HG03354 (cell line): Measurements from ENCODE around the gene MESP1.

Experiments
- ATAC-seq: cut with Tn5 transposase; IDR thresholded peaks from one replicate; pipeline ENCODE4 v1.9.1; 2021; ENCODE audit warnings: mild to moderate bottlenecking; ENCODE audit not compliant: unreplicated experiment, poor library complexity, severe bottlenecking

The MESP1 gene

DNA sequence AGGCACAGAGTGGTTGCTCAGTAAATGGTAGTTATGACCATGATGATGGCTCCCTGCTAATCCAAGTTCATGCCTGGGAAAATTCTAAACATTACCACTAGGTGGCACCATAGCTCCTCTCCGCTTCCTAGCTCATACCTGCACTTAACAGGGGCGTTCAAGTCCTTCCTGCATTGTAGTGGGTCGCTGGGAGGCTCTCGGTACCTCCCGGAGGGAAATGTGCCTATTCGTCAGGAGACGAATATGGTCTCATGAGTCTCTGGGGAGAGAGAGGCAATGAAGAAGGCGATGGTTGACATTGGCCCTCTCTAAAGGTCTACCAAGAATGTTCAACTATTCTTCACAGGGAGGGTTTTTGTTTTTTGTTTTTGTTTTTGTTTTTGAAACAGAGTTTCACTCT lies 10.9 kb downstream of the MESP1 start:
- no peak for ATAC-seq

- no peak for ATAC-seq
These were observed 15.3 kb downstream of the MESP1 start for GRCh38 chr15:89735773-89736172.

GRCh38 chr15:89732451-89733172 lies 18.4 kb downstream of the MESP1 start:
- ATAC-seq, result no peak

DNA sequence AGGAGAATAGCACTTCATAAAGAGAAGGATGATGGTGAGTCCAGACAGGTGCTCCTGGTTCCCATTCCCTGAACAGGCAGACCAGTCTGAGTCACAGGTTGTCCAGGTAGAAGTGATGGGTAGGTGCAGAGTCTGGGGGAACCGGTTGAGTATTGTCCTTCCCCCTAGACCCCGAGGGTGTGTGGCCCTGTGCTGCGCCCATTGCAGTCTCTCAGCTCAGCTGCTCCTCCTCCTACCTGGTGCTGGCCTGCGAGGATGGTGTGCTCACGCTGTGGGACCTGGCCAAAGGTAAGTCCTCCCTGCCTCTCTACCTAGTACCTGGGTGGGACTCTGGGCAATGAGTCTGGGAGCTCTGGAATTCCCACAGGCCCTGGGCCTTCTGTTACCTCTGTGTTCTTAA lies 19.8 kb downstream of the MESP1 start:
- no peak for ATAC-seq

GRCh38 chr15:89728254-89728653 lies 22.8 kb downstream of the MESP1 start:
- no peak for ATAC-seq

- ATAC-seq, result no peak
These were observed 26.0 kb downstream of the MESP1 start for GRCh38 chr15:89725064-89725463.

GRCh38 chr15:89724621-89725020 lies 26.4 kb downstream of the MESP1 start:
- no peak for ATAC-seq

DNA sequence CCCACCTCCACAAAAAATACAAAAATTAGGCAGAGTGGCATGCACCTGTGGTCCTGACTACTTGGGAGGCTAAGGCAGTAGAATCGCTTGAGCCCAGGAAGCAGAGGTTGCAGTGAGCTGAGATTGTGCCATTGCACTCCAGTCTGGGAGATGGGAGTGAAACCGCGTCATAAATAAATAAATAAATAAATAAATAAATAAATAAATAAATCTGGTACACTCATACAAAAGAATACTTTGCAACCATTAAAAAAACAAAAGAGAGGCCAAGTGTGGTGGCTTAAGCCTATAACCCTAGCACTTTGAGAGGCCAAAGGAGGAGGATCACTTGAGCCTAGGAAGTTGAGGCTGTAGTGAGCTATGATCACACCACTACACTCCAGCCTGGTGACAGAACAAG lies 28.0 kb downstream of the MESP1 start:
- ATAC-seq, result no peak

DNA sequence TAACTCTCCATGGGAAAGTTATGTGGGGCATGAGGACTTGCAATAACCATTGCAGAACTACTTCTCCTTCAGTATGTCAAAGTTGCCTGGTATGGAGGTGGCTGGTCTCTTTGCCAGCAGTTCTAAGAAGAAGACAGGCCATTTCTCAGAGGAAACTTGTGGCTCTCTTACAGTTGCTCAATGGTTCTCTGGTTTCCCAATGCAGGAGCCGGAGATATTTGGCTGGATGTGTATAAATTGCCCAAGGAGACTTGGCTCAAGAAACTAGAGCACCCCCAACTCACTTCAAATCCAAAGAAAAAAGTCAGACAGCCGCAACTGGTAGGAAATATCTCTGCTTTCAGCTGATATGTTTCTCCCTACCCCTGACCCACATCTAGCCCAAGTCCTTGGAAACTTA lies 36.3 kb downstream of the MESP1 start:
- ATAC-seq, result no peak

DNA sequence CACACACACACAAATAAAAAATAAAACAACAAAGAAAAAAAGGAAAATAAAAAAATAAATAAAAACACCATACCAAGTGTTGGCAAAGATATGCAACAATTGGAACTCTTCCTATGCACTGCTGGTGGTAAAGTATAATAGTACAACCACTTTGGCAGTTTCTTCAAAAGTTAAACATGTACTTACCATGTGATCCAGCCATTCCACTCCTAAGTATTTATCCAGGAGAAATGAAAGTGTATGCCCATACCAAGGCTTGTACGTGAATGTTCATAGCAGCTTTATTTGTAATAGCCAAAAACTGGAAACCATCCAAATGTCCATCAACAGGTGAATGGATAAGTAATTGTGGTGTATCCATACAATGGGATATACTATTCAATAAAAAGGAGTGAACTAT lies 43.5 kb downstream of the MESP1 start:
- ATAC-seq, result no peak

DNA sequence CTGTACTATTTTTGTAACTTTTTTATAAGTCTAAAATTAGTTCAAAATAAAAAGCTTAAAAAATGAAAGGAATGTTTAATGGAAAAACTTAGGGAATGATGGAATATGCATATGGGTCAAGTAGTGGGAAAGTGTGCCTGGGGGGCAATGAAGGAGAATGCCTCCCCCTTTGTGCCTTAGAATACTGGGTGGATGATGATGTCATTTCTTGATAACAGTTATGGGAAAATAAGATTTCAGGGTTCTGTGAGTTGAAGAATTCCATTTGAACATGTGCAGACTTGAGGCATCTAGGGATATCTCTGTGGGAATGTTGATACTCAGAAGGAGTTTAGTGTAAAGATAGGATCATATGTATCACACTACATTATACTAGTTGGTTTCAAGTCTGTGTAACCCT lies 46.6 kb downstream of the MESP1 start:
- no peak for ATAC-seq
